Stimulated activated CD8-positive, alpha-beta memory T cell treated with anti-CD3 and anti-CD28 coated beads, Interleukin-15, amount 100 ng/mL, for 4 hours (primary cell): ENCODE data around the gene PRR12.

Experiments used
- DNase-seq, 2 donors: peaks; one replicate each; pipeline ENCODE4 v3.0.0-alpha.2; 2020; ENCODE audit warnings: low read depth in 2 of 2

Gene PRR12

GRCh38 chr19:49590971-49591730 is at the start of gene PRR12:
Gene PRR12 (plus strand): TSS chr19:49591182. CDS start chr19:49591655, 473 bp downstream.
- peak; percentile 34 to 60 for DNase-seq

- no peak for DNase-seq
These were observed 49.1 kb upstream of the PRR12 start for GRCh38 chr19:49541914-49542313.

GRCh38 chr19:49542446-49542845 is 48.5 kb upstream of the PRR12 start:
- no peak for DNase-seq

GRCh38 chr19:49543032-49543431 is 48.0 kb upstream of the PRR12 start:
- no peak for DNase-seq

- no peak for DNase-seq
These were observed 46.8 kb upstream of the PRR12 start for GRCh38 chr19:49544154-49544553.

- peak in 1 of 2 donors; percentile 44 for DNase-seq
These were observed 44.0 kb upstream of the PRR12 start for GRCh38 chr19:49546825-49547565.

GRCh38 chr19:49549045-49549444 is 41.9 kb upstream of the PRR12 start:
- DNase-seq: no peak

- no peak for DNase-seq
These were observed 39.5 kb upstream of the PRR12 start for GRCh38 chr19:49551531-49551930.

GRCh38 chr19:49552749-49553148 is 38.2 kb upstream of the PRR12 start:
- no peak for DNase-seq

- peak in 1 of 2 donors; percentile 64 for DNase-seq
These were observed 37.3 kb upstream of the PRR12 start for GRCh38 chr19:49553451-49554271.

GRCh38 chr19:49554701-49555181 is 36.2 kb upstream of the PRR12 start:
- no peak for DNase-seq

GRCh38 chr19:49555600-49556411 is 35.2 kb upstream of the PRR12 start:
- DNase-seq: peak in 1 of 2 donors; percentile 61

GRCh38 chr19:49556412-49557398 is 34.3 kb upstream of the PRR12 start:
- DNase-seq: no peak

- DNase-seq: no peak
These were observed 33.2 kb upstream of the PRR12 start for GRCh38 chr19:49557641-49558325.

- DNase-seq: no peak
These were observed 32.4 kb upstream of the PRR12 start for GRCh38 chr19:49558591-49558990.

GRCh38 chr19:49559443-49559842 is 31.5 kb upstream of the PRR12 start:
- DNase-seq: no peak

- no peak for DNase-seq
These were observed 31.1 kb upstream of the PRR12 start for GRCh38 chr19:49559928-49560327.

- DNase-seq: no peak
These were observed 30.6 kb upstream of the PRR12 start for GRCh38 chr19:49560358-49560900.

GRCh38 chr19:49564616-49565045 is 26.4 kb upstream of the PRR12 start:
- DNase-seq: no peak
